ENCODE data around the gene MYLK2.
A peak's percentile ranks its signal among the peaks of the same experiment; 100 is the strongest.

The MYLK2 gene

DNA sequence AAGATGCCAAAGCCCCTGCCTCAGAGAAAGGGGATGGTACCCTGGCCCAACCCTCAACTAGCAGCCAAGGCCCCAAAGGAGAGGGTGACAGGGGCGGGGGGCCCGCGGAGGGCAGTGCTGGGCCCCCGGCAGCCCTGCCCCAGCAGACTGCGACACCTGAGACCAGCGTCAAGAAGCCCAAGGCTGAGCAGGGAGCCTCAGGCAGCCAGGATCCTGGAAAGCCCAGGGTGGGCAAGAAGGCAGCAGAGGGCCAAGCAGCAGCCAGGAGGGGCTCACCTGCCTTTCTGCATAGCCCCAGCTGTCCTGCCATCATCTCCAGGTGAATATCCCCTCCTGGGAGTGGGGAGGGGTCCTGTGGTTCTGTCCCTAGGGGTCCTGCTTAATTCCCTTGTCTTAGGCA, 1.1 kb downstream of the MYLK2 start (continued):
- TF ChIP-seq CREB5 (CRISPR knock-in tag; IDR thresholded peaks at IDR 0.05; ENCODE audit: low read depth) (no peak), ESRRG (CRISPR knock-in tag; IDR thresholded peaks at IDR 0.05) (no peak)

- no peak for ATAC-seq
- TF ChIP-seq TOX (CRISPR knock-in tag; IDR thresholded peaks at IDR 0.05; ENCODE audit: borderline replicate concordance) = no peak
- no peak for TF ChIP-seq BACH2 (CRISPR knock-in tag; IDR thresholded peaks at IDR 0.05; ENCODE audit: borderline replicate concordance)
- TF ChIP-seq, protein P1, sequence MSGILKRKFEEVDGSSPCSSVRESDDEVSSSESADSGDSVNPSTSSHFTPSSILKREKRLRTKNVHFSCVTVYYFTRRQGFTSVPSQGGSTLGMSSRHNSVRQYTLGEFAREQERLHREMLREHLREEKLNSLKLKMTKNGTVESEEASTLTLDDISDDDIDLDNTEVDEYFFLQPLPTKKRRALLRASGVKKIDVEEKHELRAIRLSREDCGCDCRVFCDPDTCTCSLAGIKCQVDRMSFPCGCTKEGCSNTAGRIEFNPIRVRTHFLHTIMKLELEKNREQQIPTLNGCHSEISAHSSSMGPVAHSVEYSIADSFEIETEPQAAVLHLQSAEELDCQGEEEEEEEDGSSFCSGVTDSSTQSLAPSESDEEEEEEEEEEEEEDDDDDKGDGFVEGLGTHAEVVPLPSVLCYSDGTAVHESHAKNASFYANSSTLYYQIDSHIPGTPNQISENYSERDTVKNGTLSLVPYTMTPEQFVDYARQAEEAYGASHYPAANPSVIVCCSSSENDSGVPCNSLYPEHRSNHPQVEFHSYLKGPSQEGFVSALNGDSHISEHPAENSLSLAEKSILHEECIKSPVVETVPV (CRISPR knock-in tag; IDR thresholded peaks at IDR 0.05) = no peak
- TF ChIP-seq POU6F1 (CRISPR knock-in tag; IDR thresholded peaks at IDR 0.05; ENCODE audit: borderline replicate concordance, low read depth) = no peak
- TF ChIP-seq ZNF8 (CRISPR knock-in tag; IDR thresholded peaks at IDR 0.05) = no peak
- no peak for TF ChIP-seq CSDC2 (CRISPR knock-in tag; IDR thresholded peaks at IDR 0.05)
- TF ChIP-seq CREB5 (CRISPR knock-in tag; IDR thresholded peaks at IDR 0.05; ENCODE audit: low read depth) = no peak
- no peak for TF ChIP-seq ZC3H10 (CRISPR knock-in tag; IDR thresholded peaks at IDR 0.05)
- TF ChIP-seq, protein P2, sequence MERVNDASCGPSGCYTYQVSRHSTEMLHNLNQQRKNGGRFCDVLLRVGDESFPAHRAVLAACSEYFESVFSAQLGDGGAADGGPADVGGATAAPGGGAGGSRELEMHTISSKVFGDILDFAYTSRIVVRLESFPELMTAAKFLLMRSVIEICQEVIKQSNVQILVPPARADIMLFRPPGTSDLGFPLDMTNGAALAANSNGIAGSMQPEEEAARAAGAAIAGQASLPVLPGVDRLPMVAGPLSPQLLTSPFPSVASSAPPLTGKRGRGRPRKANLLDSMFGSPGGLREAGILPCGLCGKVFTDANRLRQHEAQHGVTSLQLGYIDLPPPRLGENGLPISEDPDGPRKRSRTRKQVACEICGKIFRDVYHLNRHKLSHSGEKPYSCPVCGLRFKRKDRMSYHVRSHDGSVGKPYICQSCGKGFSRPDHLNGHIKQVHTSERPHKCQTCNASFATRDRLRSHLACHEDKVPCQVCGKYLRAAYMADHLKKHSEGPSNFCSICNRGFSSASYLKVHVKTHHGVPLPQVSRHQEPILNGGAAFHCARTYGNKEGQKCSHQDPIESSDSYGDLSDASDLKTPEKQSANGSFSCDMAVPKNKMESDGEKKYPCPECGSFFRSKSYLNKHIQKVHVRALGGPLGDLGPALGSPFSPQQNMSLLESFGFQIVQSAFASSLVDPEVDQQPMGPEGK (CRISPR knock-in tag; IDR thresholded peaks at IDR 0.05; ENCODE audit: borderline replicate concordance) = no peak
- TF ChIP-seq ZFP30 (CRISPR knock-in tag; IDR thresholded peaks at IDR 0.05) = no peak
- TF ChIP-seq RARB (CRISPR knock-in tag; IDR thresholded peaks at IDR 0.05) = no peak
- TF ChIP-seq, protein P3, sequence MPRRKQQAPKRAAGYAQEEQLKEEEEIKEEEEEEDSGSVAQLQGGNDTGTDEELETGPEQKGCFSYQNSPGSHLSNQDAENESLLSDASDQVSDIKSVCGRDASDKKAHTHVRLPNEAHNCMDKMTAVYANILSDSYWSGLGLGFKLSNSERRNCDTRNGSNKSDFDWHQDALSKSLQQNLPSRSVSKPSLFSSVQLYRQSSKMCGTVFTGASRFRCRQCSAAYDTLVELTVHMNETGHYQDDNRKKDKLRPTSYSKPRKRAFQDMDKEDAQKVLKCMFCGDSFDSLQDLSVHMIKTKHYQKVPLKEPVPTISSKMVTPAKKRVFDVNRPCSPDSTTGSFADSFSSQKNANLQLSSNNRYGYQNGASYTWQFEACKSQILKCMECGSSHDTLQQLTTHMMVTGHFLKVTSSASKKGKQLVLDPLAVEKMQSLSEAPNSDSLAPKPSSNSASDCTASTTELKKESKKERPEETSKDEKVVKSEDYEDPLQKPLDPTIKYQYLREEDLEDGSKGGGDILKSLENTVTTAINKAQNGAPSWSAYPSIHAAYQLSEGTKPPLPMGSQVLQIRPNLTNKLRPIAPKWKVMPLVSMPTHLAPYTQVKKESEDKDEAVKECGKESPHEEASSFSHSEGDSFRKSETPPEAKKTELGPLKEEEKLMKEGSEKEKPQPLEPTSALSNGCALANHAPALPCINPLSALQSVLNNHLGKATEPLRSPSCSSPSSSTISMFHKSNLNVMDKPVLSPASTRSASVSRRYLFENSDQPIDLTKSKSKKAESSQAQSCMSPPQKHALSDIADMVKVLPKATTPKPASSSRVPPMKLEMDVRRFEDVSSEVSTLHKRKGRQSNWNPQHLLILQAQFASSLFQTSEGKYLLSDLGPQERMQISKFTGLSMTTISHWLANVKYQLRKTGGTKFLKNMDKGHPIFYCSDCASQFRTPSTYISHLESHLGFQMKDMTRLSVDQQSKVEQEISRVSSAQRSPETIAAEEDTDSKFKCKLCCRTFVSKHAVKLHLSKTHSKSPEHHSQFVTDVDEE (CRISPR knock-in tag; IDR thresholded peaks at IDR 0.05) = no peak
- TF ChIP-seq ZNF70 (CRISPR knock-in tag; IDR thresholded peaks at IDR 0.05) = no peak
- TF ChIP-seq GLIS3 (CRISPR knock-in tag; IDR thresholded peaks at IDR 0.05) = no peak
- TF ChIP-seq ZNF565 (CRISPR knock-in tag; conservative IDR thresholded peaks at IDR 0.05; ENCODE audit: low read depth) = no peak
Measured at GRCh38 chr20:31821427-31821826, 2.3 kb downstream of the MYLK2 start.

DNA sequence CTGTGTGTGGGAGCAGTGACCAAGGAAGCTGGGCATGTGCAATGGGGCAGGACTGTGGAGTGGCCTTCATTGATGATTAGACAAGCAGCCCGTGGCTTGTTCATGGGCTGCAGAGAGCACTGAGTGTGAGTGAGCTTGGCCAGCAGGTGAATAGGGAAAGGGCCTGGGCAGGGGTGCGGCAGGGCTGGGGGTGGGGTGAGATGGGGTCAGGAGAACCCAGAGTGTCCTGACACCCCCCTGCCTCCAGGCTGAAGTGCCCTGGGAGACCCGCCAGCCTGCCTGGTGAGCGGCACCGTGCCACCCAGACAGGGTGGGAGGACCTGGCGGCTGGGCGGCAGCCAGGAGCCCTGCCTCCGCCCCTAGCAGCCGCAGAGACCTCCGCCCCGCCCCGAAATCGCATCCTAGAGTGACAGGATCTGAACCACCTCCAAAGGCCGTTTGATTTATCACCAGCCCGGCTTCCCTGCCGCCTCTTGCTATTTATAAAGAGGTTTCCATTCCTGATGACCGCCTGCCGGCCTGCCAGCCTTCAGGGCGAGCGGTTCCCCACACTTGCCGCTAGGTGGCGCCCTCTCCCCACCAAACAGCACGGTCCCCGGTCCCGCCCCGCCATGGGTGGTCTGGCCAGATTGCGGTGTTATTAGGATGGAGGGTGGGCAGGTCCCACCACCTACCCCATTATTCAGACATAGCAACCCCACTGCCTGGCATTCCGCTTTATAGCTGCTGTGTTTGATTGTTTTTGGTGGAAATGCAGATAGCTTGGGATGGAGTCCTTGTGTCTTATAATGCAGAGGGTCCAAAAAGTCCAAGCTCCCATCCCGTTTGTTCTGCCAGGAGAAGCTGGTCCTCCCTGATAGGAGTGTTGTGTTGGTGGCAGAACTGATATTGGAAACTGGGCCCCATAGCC, 3.5 kb downstream of the MYLK2 start:
- TF ChIP-seq CSDC2 (CRISPR knock-in tag; IDR thresholded peaks at IDR 0.05) = no peak
- no peak for TF ChIP-seq BACH2 (CRISPR knock-in tag; IDR thresholded peaks at IDR 0.05; ENCODE audit: borderline replicate concordance)
- TF ChIP-seq TOX (CRISPR knock-in tag; IDR thresholded peaks at IDR 0.05; ENCODE audit: borderline replicate concordance) = no peak
- no peak for TF ChIP-seq RARB (CRISPR knock-in tag; IDR thresholded peaks at IDR 0.05)

More for the DNA sequence above, 3.5 kb downstream of the MYLK2 start:
- ATAC-seq = peak; percentile 94

Data from SK-N-SH treated with all-trans-retinoic acid at 6 μM for 48 hours (cell line).